Activated CD8-positive, alpha-beta memory T cell treated with anti-CD3 and anti-CD28 coated beads for 36 hours (primary cell): ENCODE results near the gene FAM180A. TPM values are rescaled to one million over a fixed set of nuclear protein-coding genes. Genes with fewer than 3 reads are reported as not detected.
"Not testable (repeated sequence)": the region's sequence is repeated elsewhere in the genome, so short reads cannot be mapped to it uniquely, and the experiment has no call there.

Experiments used
- CTCF ChIA-PET: fragments of 350-600 bp; sonication (Branson Sonifier 250); formaldehyde crosslinking; loops from one replicate; lab custom pipeline; 2021; ENCODE audit warnings: antibody characterized with exemption; lab: Charles Lee
- POLR2A ChIA-PET: fragments of 350-600 bp; sonication (Branson Sonifier 250); formaldehyde crosslinking; loops from one replicate; lab custom pipeline; 2021; ENCODE audit warnings: antibody characterized with exemption; lab: Charles Lee
- total RNA-seq, 2 experiments: library from RNA; stranded (reverse); gene quantifications; one replicate each; pipeline ENCODE4 v1.2.3, GENCODE V29; 2021

The FAM180A gene
- total RNA-seq, 2 experiments from 2014 or later: not detected

- POLR2A ChIA-PET: no interaction called here
- CTCF ChIA-PET: no interaction called here
Measured at GRCh38 chr7:135744938-135745702, 3.5 kb downstream of the FAM180A start.

GRCh38 chr7:135743907-135744731 lies 4.5 kb downstream of the FAM180A start:
- POLR2A ChIA-PET: no interaction called here
- CTCF ChIA-PET: no interaction called here

GRCh38 chr7:135742371-135742770 lies 6.2 kb downstream of the FAM180A start:
- ChIA-PET POLR2A (no interaction called here), CTCF (no interaction called here)

GRCh38 chr7:135741905-135742304 lies 6.7 kb downstream of the FAM180A start:
- CTCF ChIA-PET: no interaction called here

GRCh38 chr7:135740889-135741288 lies 7.7 kb downstream of the FAM180A start:
- ChIA-PET POLR2A (no interaction called here), CTCF (no interaction called here)

More at GRCh38 chr7:135741905-135742304, 6.7 kb downstream of the FAM180A start:
- POLR2A ChIA-PET: no interaction called here

- CTCF ChIA-PET: not testable (repeated sequence)
Measured at GRCh38 chr7:135737306-135737647, 11.3 kb downstream of the FAM180A start.

GRCh38 chr7:135736586-135737305 lies 11.9 kb downstream of the FAM180A start:
- POLR2A ChIA-PET: no interaction called here
- CTCF ChIA-PET: interaction anchor here (0.6 kb wide), 1 partner anchor 948 kb away, joined by 3 read pairs; no protein-coding TSS in a partner anchor

More at GRCh38 chr7:135737306-135737647, 11.3 kb downstream of the FAM180A start:
- POLR2A ChIA-PET: not testable (repeated sequence)

- ChIA-PET CTCF (interaction anchor here (0.6 kb wide), 1 partner anchor 22 kb away, joined by 3 read pairs; no protein-coding TSS in a partner anchor), POLR2A (no interaction called here)
Measured at GRCh38 chr7:135734343-135734689, 14.3 kb downstream of the FAM180A start.

- POLR2A ChIA-PET: no interaction called here
- CTCF ChIA-PET: interaction anchor here (0.6 kb wide), 1 partner anchor 22 kb away, joined by 3 read pairs; no protein-coding TSS in a partner anchor
Measured at GRCh38 chr7:135733603-135734342, 14.8 kb downstream of the FAM180A start.

GRCh38 chr7:135731131-135731530 lies 17.5 kb downstream of the FAM180A start:
- ChIA-PET POLR2A (no interaction called here), CTCF (interaction anchor here (1.0 kb wide), 1 partner anchor 20 kb away, joined by 3 read pairs; no protein-coding TSS in a partner anchor)

- POLR2A ChIA-PET: no interaction called here
- CTCF ChIA-PET: no interaction called here
Measured at GRCh38 chr7:135729230-135729629, 19.4 kb downstream of the FAM180A start.

GRCh38 chr7:135728136-135728669 lies 20.4 kb downstream of the FAM180A start, which contains the start of gene SLC13A4:
Gene SLC13A4 (minus strand): TSS chr7:135728186. CDS start chr7:135727496, 690 bp downstream.
- ChIA-PET POLR2A (no interaction called here), CTCF (no interaction called here)

- ChIA-PET CTCF (no interaction called here), POLR2A (no interaction called here)
Measured at GRCh38 chr7:135726911-135727673, 21.5 kb downstream of the FAM180A start.

GRCh38 chr7:135726276-135726788 lies 22.3 kb downstream of the FAM180A start:
- ChIA-PET POLR2A (no interaction called here), CTCF (no interaction called here)

GRCh38 chr7:135723411-135723810 lies 25.2 kb downstream of the FAM180A start:
- CTCF ChIA-PET: no interaction called here

GRCh38 chr7:135721198-135721820 lies 27.3 kb downstream of the FAM180A start:
- ChIA-PET POLR2A (no interaction called here), CTCF (no interaction called here)

More at GRCh38 chr7:135723411-135723810, 25.2 kb downstream of the FAM180A start:
- POLR2A ChIA-PET: no interaction called here

- CTCF ChIA-PET: interaction anchor here (1.3 kb wide), 1 partner anchor 8 kb away, joined by 4 read pairs; no protein-coding TSS in a partner anchor
- POLR2A ChIA-PET: no interaction called here
Measured at GRCh38 chr7:135719688-135720087, 28.9 kb downstream of the FAM180A start.
